Measurements from ENCODE around the gene ABLIM2.

Gene ABLIM2

GRCh38 chr4:7981738-7982394 is 176.7 kb downstream of the ABLIM2 start:
- DNase-seq (ENCODE audit: low read depth) = no peak

- no peak for DNase-seq (ENCODE audit: low read depth)
Observed at GRCh38 chr4:7980036-7980435, 178.6 kb downstream of the ABLIM2 start.

GRCh38 chr4:7979652-7979968 is 179.0 kb downstream of the ABLIM2 start:
- no peak for DNase-seq (ENCODE audit: low read depth)

- DNase-seq (ENCODE audit: low read depth) = no peak
Observed at GRCh38 chr4:7978907-7979651, 179.5 kb downstream of the ABLIM2 start.

GRCh38 chr4:7978489-7978888 is 180.1 kb downstream of the ABLIM2 start:
- no peak for DNase-seq (ENCODE audit: low read depth)

GRCh38 chr4:7976634-7977033 is 182.0 kb downstream of the ABLIM2 start:
- DNase-seq (ENCODE audit: low read depth) = no peak

- DNase-seq (ENCODE audit: low read depth) = no peak
Observed at GRCh38 chr4:7976025-7976424, 182.6 kb downstream of the ABLIM2 start.

GRCh38 chr4:7974425-7974824 is 184.2 kb downstream of the ABLIM2 start:
- DNase-seq (ENCODE audit: low read depth) = no peak

- DNase-seq (ENCODE audit: low read depth) = no peak
Observed at GRCh38 chr4:7973545-7973981, 185.1 kb downstream of the ABLIM2 start.

GRCh38 chr4:7971881-7972500 is 186.6 kb downstream of the ABLIM2 start:
- no peak for DNase-seq (ENCODE audit: low read depth)

- DNase-seq (ENCODE audit: low read depth) = no peak
Observed at GRCh38 chr4:7971159-7971631, 187.4 kb downstream of the ABLIM2 start.

GRCh38 chr4:7970361-7970946 is 188.2 kb downstream of the ABLIM2 start:
- DNase-seq (ENCODE audit: low read depth) = no peak

- no peak for DNase-seq (ENCODE audit: low read depth)
Observed at GRCh38 chr4:7968262-7968896, 190.2 kb downstream of the ABLIM2 start.

- DNase-seq (ENCODE audit: low read depth) = no peak
Observed at GRCh38 chr4:7967501-7968261, 190.9 kb downstream of the ABLIM2 start.

- DNase-seq (ENCODE audit: low read depth) = no peak
Observed at GRCh38 chr4:7967063-7967440, 191.6 kb downstream of the ABLIM2 start.

- no peak for DNase-seq (ENCODE audit: low read depth)
Observed at GRCh38 chr4:7966281-7967062, 192.1 kb downstream of the ABLIM2 start.

GRCh38 chr4:7964890-7965662 is 193.5 kb downstream of the ABLIM2 start:
- DNase-seq (ENCODE audit: low read depth) = no peak

- DNase-seq (ENCODE audit: low read depth) = no peak
Observed at GRCh38 chr4:7964459-7964858, 194.2 kb downstream of the ABLIM2 start.

GRCh38 chr4:7963691-7964090 is 194.9 kb downstream of the ABLIM2 start:
- DNase-seq (ENCODE audit: low read depth) = no peak
